GM23248 (cell line): ENCODE results near the gene REC8. TPM values are rescaled to one million over a fixed set of nuclear protein-coding genes. Genes with fewer than 3 reads are reported as not detected.

Experiments
- DNase-seq: peaks from one replicate; pipeline ENCODE4 v3.0.0-alpha.2; 2015
- H2AFZ ChIP-seq: fragments of 200-600 bp; sonication (generic); 2 replicates; pipeline ENCODE4 v1.6.1; 2016; ENCODE audit warnings: antibody characterized with exemption
- H3F3A ChIP-seq: fragments of 200-600 bp; sonication (generic); 2 replicates; pipeline ENCODE4 v1.6.1; 2016; ENCODE audit warnings: mild to moderate bottlenecking, antibody characterized with exemption, mixed run types; ENCODE audit not compliant: insufficient read depth
- H3K27ac ChIP-seq: fragments of 200-600 bp; sonication (generic); 2 replicates; pipeline ENCODE4 v1.5.1; 2016; ENCODE audit warnings: mild to moderate bottlenecking
- H3K27me3 ChIP-seq: fragments of 200-600 bp; sonication (generic); replicated peaks from 2 replicates; pipeline ENCODE4 v1.6.1; 2016; ENCODE audit warnings: mild to moderate bottlenecking; ENCODE audit not compliant: insufficient read depth
- H3K36me3 ChIP-seq: fragments of 200-600 bp; sonication (generic); 2 replicates; pipeline ENCODE4 v1.6.1; 2016; ENCODE audit warnings: low read depth, mild to moderate bottlenecking
- H3K4me1 ChIP-seq: fragments of 200-600 bp; sonication (generic); 2 replicates; pipeline ENCODE4 v1.6.1; 2016; ENCODE audit warnings: mild to moderate bottlenecking; ENCODE audit not compliant: insufficient read depth
- H3K4me2 ChIP-seq: fragments of 200-600 bp; sonication (generic); one replicate; pipeline ENCODE4 v1.6.1; 2016; ENCODE audit warnings: mild to moderate bottlenecking; ENCODE audit not compliant: unreplicated experiment
- H3K4me3 ChIP-seq: fragments of 200-600 bp; sonication (generic); 2 replicates; pipeline ENCODE4 v1.5.1; 2016; ENCODE audit warnings: mild to moderate bottlenecking
- H3K79me2 ChIP-seq: fragments of 200-600 bp; sonication (generic); 2 replicates; pipeline ENCODE4 v1.6.1; 2016; ENCODE audit warnings: mild to moderate bottlenecking; ENCODE audit not compliant: insufficient read depth
- H3K9ac ChIP-seq: fragments of 200-600 bp; sonication (generic); 2 replicates; pipeline ENCODE4 v1.6.1; 2016; ENCODE audit warnings: mild to moderate bottlenecking
- H3K9me2 ChIP-seq: fragments of 200-600 bp; sonication (generic); 2 replicates; pipeline ENCODE4 v1.6.1; 2016; ENCODE audit warnings: mixed run types, mild to moderate bottlenecking, moderate library complexity; ENCODE audit not compliant: insufficient read depth
- H3K9me3 ChIP-seq: fragments of 200-600 bp; sonication (generic); one replicate; pipeline ENCODE4 v1.6.1; 2017; ENCODE audit warnings: low read depth
- H4K20me1 ChIP-seq: fragments of 200-600 bp; sonication (generic); 2 replicates; pipeline ENCODE4 v1.6.0; 2016; ENCODE audit not compliant: insufficient read depth
- EZH2 ChIP-seq: fragments of 200-600 bp; sonication (generic); IDR thresholded peaks from 2 replicates; pipeline ENCODE4 v1.6.1; 2018; ENCODE audit warnings: antibody characterized with exemption, mild to moderate bottlenecking; ENCODE audit not compliant: insufficient read depth, poor library complexity, severe bottlenecking
- EZH2phosphoT487 ChIP-seq: fragments of 200-600 bp; sonication (generic); IDR thresholded peaks from 2 replicates; pipeline ENCODE4 v1.6.1; 2018; ENCODE audit warnings: antibody characterized with exemption, moderate library complexity, mild to moderate bottlenecking, low read depth; ENCODE audit not compliant: insufficient read depth
- WGBS, 2 experiments: methylation state at CpG; one replicate each; pipeline ENCODE4 v1.1.6; 2015 to 2017; ENCODE audit warnings: low lambda C conversion rate in 2 of 2, low coverage in 1 of 2; ENCODE audit errors: missing lambda C conversion rate in 2 of 2; 5-methylcytosine and 5-hydroxymethylcytosine counted together
- in situ Hi-C: fragments of 300-500 bp; cut with MboI; formaldehyde crosslinking; loops from 2 replicates; pipeline ENCODE4 v1.15.0; 2020
- polyA plus RNA-seq: library from polyadenylated mRNA; unstranded; fragments of >200 nt; fragmentation: Nextera tagmentation; extraction: Ambion mirVana; gene quantifications from 2 replicates; pipeline ENCODE4 v1.2.1, GENCODE V29; 2016
- total RNA-seq: library from RNA; depleted of rRNA; stranded (reverse); fragments of >200 nt; shearing (Covaris generic); gene quantifications from 2 replicates; pipeline ENCODE4 v1.2.3, GENCODE V29; 2014

REC8 gene
- total and polyA plus RNA-seq, 2 experiments from 2014 or later = 1.4 to 2.4 TPM

DNA sequence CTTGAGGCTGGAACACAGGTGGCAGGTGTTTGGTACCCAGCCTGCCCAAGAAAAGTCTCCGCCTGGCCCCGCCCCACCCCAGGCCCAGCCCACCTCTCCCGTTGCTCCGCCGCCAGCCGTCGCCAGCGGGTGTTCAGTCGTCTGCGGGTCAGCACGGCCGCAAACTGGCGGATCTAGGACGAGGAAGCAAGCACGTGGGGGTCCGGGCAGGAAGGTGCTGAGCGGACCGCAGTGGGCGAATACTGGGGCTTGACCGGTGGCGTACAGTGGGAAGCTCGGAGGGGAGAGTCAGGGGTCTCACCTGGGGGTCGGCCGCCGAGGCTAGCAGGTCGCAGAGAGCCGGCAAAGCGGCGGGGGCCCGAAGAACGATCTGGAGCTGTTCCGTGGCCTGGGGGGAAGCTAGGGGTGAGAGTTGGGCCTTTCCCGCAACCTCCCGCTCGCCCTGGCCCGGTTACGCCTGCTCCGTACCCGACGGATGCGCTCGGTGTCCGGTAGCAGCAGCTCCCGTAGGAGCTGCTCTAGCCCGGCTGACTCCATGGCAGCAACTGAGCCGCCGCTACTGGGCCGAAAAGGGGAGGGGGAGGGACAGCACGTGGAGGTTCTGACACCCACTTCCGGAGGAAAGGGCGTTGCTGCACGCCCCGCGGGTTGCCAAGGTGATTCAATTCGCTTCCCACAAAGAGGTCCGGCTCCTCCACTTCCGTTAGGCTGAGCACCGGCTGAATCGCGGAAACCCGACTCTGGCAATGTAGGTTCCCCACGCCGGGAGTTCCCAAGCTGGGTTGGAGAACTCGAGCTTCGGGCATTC is 16.6 kb downstream of the REC8 start, which contains the start of gene IPO4:
IPO4 (minus strand) TSS at position 566 of the 808 bp plus-strand sequence; CDS start at position 537, 29 bp downstream.
- peak within 1 kb of the TSS; percentile 78 for H2AFZ ChIP-seq
- no peaks in the 10 kb centered on the region for H3K9me2 ChIP-seq
- H4K20me1 ChIP-seq = no peaks in the 10 kb centered on the region
- peak within 1 kb of the TSS; percentile 87 for H3K9ac ChIP-seq
- H3F3A ChIP-seq = peaks cover 12% of the 10 kb centered on the region
- no peaks in the 10 kb centered on the region for H3K36me3 ChIP-seq
- peak within 1 kb of the TSS; percentile 68 for H3K27ac ChIP-seq
- in situ Hi-C loops = no loop called here
- 1% methylated on average over 57 to 62 of the region's 65 CpGs for WGBS, 2 experiments
- peak within 1 kb of the TSS; percentile 96 for H3K4me3 ChIP-seq
- TF ChIP-seq EZH2phosphoT487 (no peak), EZH2 (no peak)
- peaks cover 47% of the 10 kb centered on the region for H3K79me2 ChIP-seq
- peaks cover 13% of the 10 kb centered on the region for H3K4me1 ChIP-seq
- DNase-seq = peak; percentile 99
- no peaks in the 10 kb centered on the region for H3K27me3 ChIP-seq
- H3K4me2 ChIP-seq = peak within 1 kb of the TSS; percentile 91
- no peaks in the 10 kb centered on the region for H3K9me3 ChIP-seq

DNA sequence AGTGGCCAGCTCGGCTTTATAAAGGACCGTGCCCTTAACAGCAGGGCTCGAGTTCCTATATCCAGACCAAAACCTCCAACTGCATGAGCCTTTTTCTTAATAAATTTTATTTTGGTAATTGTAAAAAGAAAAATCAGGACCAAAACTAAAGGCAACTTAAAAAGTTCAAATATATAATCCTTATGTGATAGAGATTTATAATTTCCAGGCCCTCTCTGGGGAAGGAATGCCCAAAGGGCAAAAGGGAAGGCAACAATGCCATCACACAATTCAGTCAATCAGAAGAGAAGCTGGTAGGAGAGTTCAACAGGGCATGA is 17.1 kb downstream of the REC8 start:
- Histone ChIP-seq H4K20me1 (no peaks in the 10 kb centered on the region), H3K9me3 (no peaks in the 10 kb centered on the region), H3K4me2 (peak overlapping the region; percentile 91), H3K27ac (peak overlapping the region; percentile 59), H3K9ac (peak overlapping the region; percentile 87), H2AFZ (peak overlapping the region; percentile 78), H3K9me2 (no peaks in the 10 kb centered on the region), H3K4me3 (peak overlapping the region; percentile 96), H3K79me2 (peaks cover 53% of the 10 kb centered on the region), H3K4me1 (peaks cover 13% of the 10 kb centered on the region), H3K36me3 (no peaks in the 10 kb centered on the region), H3K27me3 (no peaks in the 10 kb centered on the region), H3F3A (peaks cover 12% of the 10 kb centered on the region)
- in situ Hi-C loops = no loop called here
- 2 to 4% methylated on average over 3 of the region's 3 CpGs for WGBS, 2 experiments
- DNase-seq = no peak
- no peak for TF ChIP-seq EZH2

DNA sequence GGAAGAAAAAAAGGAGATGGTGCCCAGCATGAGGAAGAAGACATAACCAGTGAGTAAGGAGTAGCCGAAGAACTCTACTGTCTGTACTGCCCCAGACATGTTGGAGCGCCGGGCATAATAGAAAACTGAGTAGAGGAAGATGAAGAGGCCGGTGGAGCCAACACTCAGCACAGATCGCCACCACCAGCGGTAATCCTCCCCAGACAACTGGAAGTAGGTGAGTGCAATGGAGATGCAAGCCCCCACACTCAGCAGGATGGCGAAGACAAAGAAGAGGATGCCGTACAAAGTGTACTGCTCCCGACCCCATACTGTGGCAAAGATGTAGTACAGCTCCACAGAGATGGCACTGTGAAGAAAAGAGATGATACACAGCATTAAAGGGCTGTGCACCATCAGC is 17.6 kb downstream of the REC8 start:
- Histone ChIP-seq H2AFZ (peak overlapping the region; percentile 78), H3K79me2 (peaks cover 57% of the 10 kb centered on the region)

DNA sequence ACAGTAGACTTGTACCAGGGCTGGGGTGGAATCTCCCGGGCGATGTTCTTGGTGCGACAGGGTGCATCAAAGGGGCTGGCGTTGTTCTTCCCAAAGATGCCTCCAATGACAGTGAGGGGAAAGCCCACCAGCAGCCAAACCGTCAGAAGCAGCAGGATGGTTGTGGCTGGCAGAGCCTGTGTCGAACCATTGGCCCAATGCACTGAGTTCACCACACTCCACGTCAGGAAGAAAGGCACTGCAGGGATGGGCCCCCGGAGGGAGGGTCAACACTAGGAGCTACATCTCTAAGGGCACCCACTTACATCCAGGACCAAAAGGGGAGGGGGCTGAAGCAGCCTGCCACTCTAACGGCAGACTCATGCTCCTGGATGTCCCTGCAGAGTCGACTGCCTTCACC is 18.5 kb downstream of the REC8 start:
- no peak overlapping the region for H3K4me2 ChIP-seq
- H3K4me1 ChIP-seq = peaks cover 19% of the 10 kb centered on the region
- H3K79me2 ChIP-seq = peaks cover 66% of the 10 kb centered on the region
- no peaks in the 10 kb centered on the region for H3K9me3 ChIP-seq
- in situ Hi-C loops = no loop called here
- TF ChIP-seq EZH2 = no peak
- no peak for TF ChIP-seq EZH2phosphoT487
- no peak overlapping the region for H3K9ac ChIP-seq
- no peaks in the 10 kb centered on the region for H4K20me1 ChIP-seq
- H3F3A ChIP-seq = peaks cover 12% of the 10 kb centered on the region
- H2AFZ ChIP-seq = no peak overlapping the region
- no peaks in the 10 kb centered on the region for H3K9me2 ChIP-seq
- 93 to 96% methylated on average over 10 of the region's 10 CpGs for WGBS, 2 experiments
- no peak overlapping the region for H3K4me3 ChIP-seq
- H3K27ac ChIP-seq = no peak overlapping the region
- H3K36me3 ChIP-seq = no peaks in the 10 kb centered on the region
- H3K27me3 ChIP-seq = no peaks in the 10 kb centered on the region
- no peak for DNase-seq

More for the DNA sequence above, 17.6 kb downstream of the REC8 start:
- no peak for DNase-seq
- TF ChIP-seq EZH2phosphoT487 = no peak
- TF ChIP-seq EZH2 = no peak
- Histone ChIP-seq H4K20me1 (no peaks in the 10 kb centered on the region), H3K4me2 (peak overlapping the region; percentile 91), H3K4me3 (no peak overlapping the region), H3K27me3 (no peaks in the 10 kb centered on the region), H3F3A (peaks cover 12% of the 10 kb centered on the region), H3K36me3 (no peaks in the 10 kb centered on the region), H3K9ac (peak overlapping the region; percentile 87), H3K9me2 (no peaks in the 10 kb centered on the region), H3K4me1 (peaks cover 16% of the 10 kb centered on the region), H3K9me3 (no peaks in the 10 kb centered on the region), H3K27ac (peak overlapping the region; percentile 59; the same call in 1 of the 2 replicates)
- in situ Hi-C loops = no loop called here
- 90 to 91% methylated on average over 9 of the region's 9 CpGs for WGBS, 2 experiments
